Left ventricle myocardium inferior (tissue), 1 donor: ENCODE measurements around the gene RCSD1. TPM values are rescaled to one million over a fixed set of nuclear protein-coding genes. Genes with fewer than 3 reads are reported as not detected.
A peak's percentile ranks its signal among the peaks of the same experiment; 100 is the strongest.

Experiments used
- DNase-seq: peaks from one replicate; pipeline ENCODE4 v3.0.0-alpha.2; 2020
- H3K27ac ChIP-seq: fragments of 200-600 bp; replicated peaks from 2 replicates; pipeline ENCODE4 v1.8.0; 2021
- H3K27me3 ChIP-seq: fragments of 200-600 bp; 2 replicates; pipeline ENCODE4 v1.8.0; 2021; ENCODE audit warnings: low read depth
- H3K36me3 ChIP-seq: fragments of 200-600 bp; 2 replicates; pipeline ENCODE4 v1.8.0; 2021
- H3K4me1 ChIP-seq: fragments of 200-600 bp; 2 replicates; pipeline ENCODE4 v1.8.0; 2021
- H3K4me3 ChIP-seq: fragments of 200-600 bp; 2 replicates; pipeline ENCODE4 v1.8.0; 2021; ENCODE audit warnings: mild to moderate bottlenecking, moderate library complexity
- H3K9me3 ChIP-seq: fragments of 200-600 bp; replicated peaks from 2 replicates; pipeline ENCODE4 v1.8.0; 2021
- intact Hi-C: fragments of 100-400 bp; cut with micrococcal nuclease; formaldehyde crosslinking; loops from one replicate; pipeline ENCODE4 v1.11.0; 2022
- total RNA-seq: library from RNA; stranded (reverse); fragmentation: NEBNext Ultra II Directional; extraction: Animal tissue kit (Norgen Biotek cat#: 25700); gene quantifications from one replicate; pipeline ENCODE4 v1.2.1, GENCODE V29; 2021
- TF ChIP-seq, protein P1 (sequence below): fragments of 200-600 bp; IDR thresholded peaks from 2 replicates; pipeline ENCODE4 v1.8.0; 2021; ENCODE audit warnings: antibody characterized with exemption, mild to moderate bottlenecking, borderline replicate concordance
- donor health status: DM: no; HTN: yes; CAD: no; lungs with severe emphysema.

The RCSD1 gene
- total RNA-seq, 1 donor from 2014 or later: 42.7 TPM

DNA sequence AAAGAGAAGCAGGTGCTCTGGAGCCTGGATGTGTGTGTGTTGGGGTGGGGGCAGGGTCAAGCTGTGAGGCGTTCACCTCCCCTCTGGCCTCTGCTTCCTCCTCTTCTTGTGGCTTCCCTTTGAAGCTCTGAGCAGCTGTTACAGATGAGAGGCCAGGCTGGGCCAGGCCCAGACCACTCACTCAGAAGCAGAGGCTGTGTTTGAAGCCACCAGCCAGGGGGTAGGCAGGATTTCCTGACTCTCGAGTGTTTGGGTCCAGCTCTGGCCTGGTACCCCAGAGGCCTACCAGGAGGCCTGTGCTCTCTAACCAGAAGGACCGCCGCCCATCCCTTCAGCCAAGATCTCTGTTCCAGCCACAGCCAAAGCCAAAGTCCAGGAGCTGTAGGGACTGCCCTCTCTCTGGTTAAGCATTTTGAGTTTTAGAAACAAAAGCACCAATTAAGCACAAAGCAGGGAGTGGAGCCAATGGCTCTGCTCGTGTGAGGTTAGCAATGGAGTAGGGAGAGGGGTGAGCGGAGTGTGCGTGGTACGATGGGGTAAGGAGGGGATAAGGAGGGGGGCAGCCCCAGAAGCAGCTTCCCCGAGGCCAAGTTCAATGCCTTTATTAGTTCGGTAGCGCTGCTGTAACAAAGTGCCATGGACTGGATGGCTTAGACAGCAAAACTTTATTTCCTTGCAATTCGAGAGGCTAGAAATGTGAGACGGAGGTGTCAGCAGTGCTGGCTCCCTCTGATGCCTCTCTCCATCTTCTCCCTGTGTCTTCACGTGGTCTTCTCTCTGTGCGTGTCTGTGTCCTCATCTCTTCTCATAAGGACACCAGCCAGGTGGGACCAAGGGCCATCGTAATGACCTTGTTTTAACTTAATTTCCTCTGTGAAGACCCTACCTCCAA is 20.5 kb downstream of the RCSD1 start:
- no peaks in the 10 kb centered on the region for H3K36me3 ChIP-seq
- H3K4me1 ChIP-seq: peaks cover 99% of the 10 kb centered on the region
- TF ChIP-seq, protein P1, sequence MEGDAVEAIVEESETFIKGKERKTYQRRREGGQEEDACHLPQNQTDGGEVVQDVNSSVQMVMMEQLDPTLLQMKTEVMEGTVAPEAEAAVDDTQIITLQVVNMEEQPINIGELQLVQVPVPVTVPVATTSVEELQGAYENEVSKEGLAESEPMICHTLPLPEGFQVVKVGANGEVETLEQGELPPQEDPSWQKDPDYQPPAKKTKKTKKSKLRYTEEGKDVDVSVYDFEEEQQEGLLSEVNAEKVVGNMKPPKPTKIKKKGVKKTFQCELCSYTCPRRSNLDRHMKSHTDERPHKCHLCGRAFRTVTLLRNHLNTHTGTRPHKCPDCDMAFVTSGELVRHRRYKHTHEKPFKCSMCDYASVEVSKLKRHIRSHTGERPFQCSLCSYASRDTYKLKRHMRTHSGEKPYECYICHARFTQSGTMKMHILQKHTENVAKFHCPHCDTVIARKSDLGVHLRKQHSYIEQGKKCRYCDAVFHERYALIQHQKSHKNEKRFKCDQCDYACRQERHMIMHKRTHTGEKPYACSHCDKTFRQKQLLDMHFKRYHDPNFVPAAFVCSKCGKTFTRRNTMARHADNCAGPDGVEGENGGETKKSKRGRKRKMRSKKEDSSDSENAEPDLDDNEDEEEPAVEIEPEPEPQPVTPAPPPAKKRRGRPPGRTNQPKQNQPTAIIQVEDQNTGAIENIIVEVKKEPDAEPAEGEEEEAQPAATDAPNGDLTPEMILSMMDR: no peak
- DNase-seq: no peak
- H3K9me3 ChIP-seq: no peaks in the 10 kb centered on the region
- no peaks in the 10 kb centered on the region for H3K27me3 ChIP-seq
- no peak overlapping the region for H3K4me3 ChIP-seq
- intact Hi-C loops: no loop called here
- H3K27ac ChIP-seq: peak overlapping the region; percentile 83

DNA sequence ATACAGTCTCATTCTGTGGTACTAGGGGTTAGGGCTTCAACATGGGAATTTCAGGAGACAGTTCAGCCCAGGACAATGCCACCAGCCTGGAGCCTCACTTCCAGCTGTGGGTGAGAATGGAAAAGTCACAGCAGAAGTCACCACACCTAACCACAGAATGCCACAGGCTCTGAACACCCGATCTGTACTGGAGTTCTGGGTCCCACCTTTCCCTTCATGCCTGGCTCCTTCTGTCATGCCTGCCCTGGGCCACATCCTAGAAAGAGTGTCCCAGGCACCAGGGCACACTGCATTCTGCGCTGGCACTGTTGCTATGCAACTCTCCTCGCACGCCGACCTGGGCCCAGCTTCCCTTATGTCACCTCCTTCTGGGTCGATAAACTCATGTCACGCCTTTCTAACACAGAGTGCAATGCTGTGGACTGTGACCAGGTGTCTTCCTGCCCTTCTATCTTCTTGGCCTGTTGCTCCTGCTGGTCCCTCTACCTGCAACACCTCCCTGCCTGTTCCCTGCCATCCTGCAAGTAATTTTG is 21.2 kb downstream of the RCSD1 start:
- H3K9me3 ChIP-seq: no peaks in the 10 kb centered on the region
- no peak overlapping the region for H3K4me3 ChIP-seq
- TF ChIP-seq, protein P1: no peak
- intact Hi-C loops: no loop called here
- no peaks in the 10 kb centered on the region for H3K27me3 ChIP-seq
- H3K4me1 ChIP-seq: peaks cover 100% of the 10 kb centered on the region
- peak overlapping the region; percentile 83 for H3K27ac ChIP-seq
- no peaks in the 10 kb centered on the region for H3K36me3 ChIP-seq
- DNase-seq: no peak

DNA sequence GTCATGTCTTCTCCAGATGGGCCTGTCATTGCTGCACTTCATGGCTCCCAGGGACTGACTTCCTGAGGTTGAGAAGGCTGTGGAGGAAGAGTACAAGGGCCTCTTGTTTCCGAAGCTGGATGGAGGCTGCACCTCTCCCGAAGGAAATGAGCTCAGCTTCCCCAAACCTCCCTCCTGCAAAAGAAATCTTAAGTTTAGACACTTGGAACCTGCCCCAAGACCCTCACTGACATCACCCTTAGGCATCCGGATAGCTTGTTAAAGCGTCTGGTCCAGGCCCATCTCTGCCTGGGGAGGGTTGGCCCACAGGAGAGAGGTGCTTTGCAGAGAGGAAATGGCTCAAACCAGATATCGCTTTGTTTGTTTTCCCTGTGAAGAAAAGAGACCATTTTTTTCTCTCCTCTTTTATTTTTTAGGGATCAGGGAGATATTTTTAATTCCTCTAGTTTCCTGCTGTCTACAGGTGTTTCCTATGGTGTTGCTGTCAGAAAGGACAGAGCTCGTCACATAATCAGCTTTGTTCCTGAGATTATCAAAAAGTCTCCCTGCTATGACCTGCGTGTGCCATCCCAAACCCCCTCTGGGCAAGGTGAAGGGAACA is 25.0 kb downstream of the RCSD1 start:
- H3K4me1 ChIP-seq: peaks cover 100% of the 10 kb centered on the region
- H3K4me3 ChIP-seq: no peak overlapping the region
- no peaks in the 10 kb centered on the region for H3K9me3 ChIP-seq
- intact Hi-C loops: no loop called here
- TF ChIP-seq, protein P1: no peak
- no peaks in the 10 kb centered on the region for H3K36me3 ChIP-seq
- DNase-seq: peak; percentile 41
- peak overlapping the region; percentile 83 for H3K27ac ChIP-seq
- no peaks in the 10 kb centered on the region for H3K27me3 ChIP-seq

DNA sequence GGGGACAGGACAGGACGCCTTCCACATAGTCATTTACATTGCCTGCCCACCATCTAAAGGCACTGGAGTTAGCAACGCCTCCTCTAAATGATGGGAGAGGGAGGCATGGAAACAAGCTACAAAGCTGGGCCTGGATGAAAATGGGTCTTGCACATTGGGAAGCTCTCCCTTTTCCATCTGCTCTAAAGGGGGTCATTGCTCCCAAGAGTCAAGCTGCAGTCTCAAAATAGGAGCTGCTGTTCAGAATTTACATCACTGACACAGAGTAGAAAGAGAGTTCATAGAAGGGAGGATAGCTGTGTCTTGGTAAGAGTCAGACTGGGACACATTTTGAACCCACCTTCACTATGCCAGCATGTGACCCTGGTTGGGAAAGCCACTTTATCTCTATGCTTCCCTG is 26.6 kb downstream of the RCSD1 start:
- DNase-seq: no peak
- no peak overlapping the region for H3K4me3 ChIP-seq
- no peaks in the 10 kb centered on the region for H3K9me3 ChIP-seq
- TF ChIP-seq, protein P1: no peak
- intact Hi-C loops: no loop called here
- H3K4me1 ChIP-seq: peaks cover 100% of the 10 kb centered on the region
- no peaks in the 10 kb centered on the region for H3K36me3 ChIP-seq
- H3K27me3 ChIP-seq: no peaks in the 10 kb centered on the region
- H3K27ac ChIP-seq: peak overlapping the region; percentile 83

DNA sequence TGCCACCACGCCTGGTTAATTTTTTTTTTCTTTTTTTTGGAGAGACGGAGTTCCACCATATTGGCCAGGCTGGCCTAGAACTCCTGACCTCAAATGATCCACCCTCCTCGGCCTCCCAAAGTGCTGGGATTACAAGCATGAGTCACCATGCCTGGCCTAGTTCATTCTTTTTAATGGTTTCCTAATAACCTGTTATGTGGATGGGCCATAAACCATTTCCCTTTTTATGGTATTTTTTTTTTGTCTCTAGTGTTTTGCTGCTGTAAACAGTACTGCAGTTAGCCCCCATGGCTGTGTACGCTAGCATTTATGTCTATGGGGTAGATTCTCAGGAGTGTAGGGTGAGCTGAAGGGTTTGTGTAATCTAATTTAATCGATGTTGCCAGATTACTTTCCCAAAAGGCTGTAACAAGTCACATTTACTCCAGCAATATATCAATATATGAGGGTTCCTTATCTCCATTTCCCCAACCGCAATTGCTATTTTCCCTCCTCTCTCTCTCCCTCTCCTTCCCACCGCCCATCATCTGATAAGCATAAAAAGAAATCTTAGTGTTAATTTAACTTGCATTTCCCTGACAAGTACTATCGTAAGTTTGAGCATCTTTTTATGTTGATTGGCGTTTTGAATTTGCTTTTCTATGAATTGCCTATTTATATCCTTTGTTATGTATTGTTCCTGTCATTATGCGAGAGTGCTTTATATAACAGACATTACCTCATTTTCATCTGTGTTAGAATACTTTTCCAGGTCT is 28.7 kb downstream of the RCSD1 start:
- TF ChIP-seq, protein P1: no peak
- Histone ChIP-seq H3K27me3 (no peaks in the 10 kb centered on the region), H3K4me1 (peaks cover 100% of the 10 kb centered on the region), H3K27ac (peak overlapping the region; percentile 83), H3K4me3 (no peak overlapping the region), H3K36me3 (no peaks in the 10 kb centered on the region), H3K9me3 (no peaks in the 10 kb centered on the region)
- DNase-seq: no peak
- intact Hi-C loops: no loop called here
